Sigmoid colon (tissue), 7 donors: ENCODE data around the gene TPCN1. TPM values are rescaled to one million over a fixed set of nuclear protein-coding genes. Genes with fewer than 3 reads are reported as not detected.

Experiments used
- DNase-seq: peaks from one replicate; pipeline ENCODE4 v3.0.0-alpha.2; 2019
- H3K27ac ChIP-seq, 4 donors: fragments of 200-600 bp; sonication (generic); one replicate each; pipeline ENCODE4 v1.5.1; 2016 to 2019; ENCODE audit warnings: mild to moderate bottlenecking in 1 of 4
- H3K27me3 ChIP-seq, 3 donors: fragments of 200-600 bp; sonication (generic); one replicate each; pipeline ENCODE4 v1.5.1; 2019; ENCODE audit warnings: mild to moderate bottlenecking in 1 of 3
- H3K36me3 ChIP-seq, 4 donors: fragments of 200-600 bp; sonication (generic); one replicate each; pipeline ENCODE4 v1.5.1; 2016 to 2019
- H3K4me1 ChIP-seq, 4 donors: fragments of 200-600 bp; sonication (generic); one replicate each; pipeline ENCODE4 v1.5.1; 2017 to 2019
- H3K4me3 ChIP-seq, 4 donors: fragments of 200-600 bp; sonication (generic); one replicate each; pipeline ENCODE4 v1.5.1; 2017 to 2019; ENCODE audit warnings: mild to moderate bottlenecking in 2 of 4, moderate library complexity in 1 of 4
- H3K9me3 ChIP-seq, 4 donors: fragments of 200-600 bp in 3 of 4; sonication (generic) in 3 of 4; one replicate each; pipeline versions ENCODE4 v1.5.1 to v1.6.1; 2013 to 2019
- EP300 ChIP-seq, 4 donors: sonication (generic); formaldehyde crosslinking; IDR thresholded peaks; one replicate each; pipeline ENCODE4 v1.6.1; 2017; ENCODE audit warnings: antibody characterized with exemption in 4 of 4
- POLR2A ChIP-seq, 2 donors: fragments of 450-650 bp; IDR thresholded peaks; one replicate each; pipeline ENCODE4 v1.6.1; 2016; ENCODE audit warnings: antibody characterized with exemption in 2 of 2, mild to moderate bottlenecking in 2 of 2, moderate library complexity in 2 of 2
- POLR2AphosphoS5 ChIP-seq, 4 donors: sonication (generic); formaldehyde crosslinking; IDR thresholded peaks; one replicate each; pipeline ENCODE4 v1.6.1; 2017; ENCODE audit warnings: antibody characterized with exemption in 4 of 4
- WGBS, 2 donors: extraction: QIAGEN DNeasy Blood & Tissue Kit; methylation state at CpG; one replicate each; pipeline ENCODE4 v1.1.7; 2013; 5-methylcytosine and 5-hydroxymethylcytosine counted together
- intact Hi-C: fragments of 100-400 bp; cut with DNase I; formaldehyde crosslinking; loops from one replicate; pipeline ENCODE4 v1.15.1; 2023
- polyA plus RNA-seq, 3 donors: library from polyadenylated mRNA; stranded (reverse); fragments of 200-250 nt; gene quantifications; one replicate each; pipeline ENCODE4 v1.2.3, GENCODE V29; 2013
- total RNA-seq, 4 donors: library from RNA; depleted of rRNA; stranded (reverse); fragments of >200 nt; gene quantifications; one replicate each; pipeline ENCODE4 v1.1.0, GENCODE V29; 2016
- TF ChIP-seq, protein P1 (sequence below), 4 experiments: fragments of 450-650 bp in 3 of 4; fragments of 200-600 bp in 1 of 4; IDR thresholded peaks; one replicate each; pipeline ENCODE4 v1.5.1; 2016 to 2019; ENCODE audit warnings: antibody characterized with exemption in 4 of 4, mild to moderate bottlenecking in 3 of 4, moderate library complexity in 2 of 4
- donor health status: healthy with polysubstance abuse.
- donor health status: Bipolar disorder and iron deficiency.
- donor health status: healthy.

The TPCN1 gene
- total and polyA plus RNA-seq, 7 donors, result 6.0 to 51.5 (median 28.3) TPM

DNA sequence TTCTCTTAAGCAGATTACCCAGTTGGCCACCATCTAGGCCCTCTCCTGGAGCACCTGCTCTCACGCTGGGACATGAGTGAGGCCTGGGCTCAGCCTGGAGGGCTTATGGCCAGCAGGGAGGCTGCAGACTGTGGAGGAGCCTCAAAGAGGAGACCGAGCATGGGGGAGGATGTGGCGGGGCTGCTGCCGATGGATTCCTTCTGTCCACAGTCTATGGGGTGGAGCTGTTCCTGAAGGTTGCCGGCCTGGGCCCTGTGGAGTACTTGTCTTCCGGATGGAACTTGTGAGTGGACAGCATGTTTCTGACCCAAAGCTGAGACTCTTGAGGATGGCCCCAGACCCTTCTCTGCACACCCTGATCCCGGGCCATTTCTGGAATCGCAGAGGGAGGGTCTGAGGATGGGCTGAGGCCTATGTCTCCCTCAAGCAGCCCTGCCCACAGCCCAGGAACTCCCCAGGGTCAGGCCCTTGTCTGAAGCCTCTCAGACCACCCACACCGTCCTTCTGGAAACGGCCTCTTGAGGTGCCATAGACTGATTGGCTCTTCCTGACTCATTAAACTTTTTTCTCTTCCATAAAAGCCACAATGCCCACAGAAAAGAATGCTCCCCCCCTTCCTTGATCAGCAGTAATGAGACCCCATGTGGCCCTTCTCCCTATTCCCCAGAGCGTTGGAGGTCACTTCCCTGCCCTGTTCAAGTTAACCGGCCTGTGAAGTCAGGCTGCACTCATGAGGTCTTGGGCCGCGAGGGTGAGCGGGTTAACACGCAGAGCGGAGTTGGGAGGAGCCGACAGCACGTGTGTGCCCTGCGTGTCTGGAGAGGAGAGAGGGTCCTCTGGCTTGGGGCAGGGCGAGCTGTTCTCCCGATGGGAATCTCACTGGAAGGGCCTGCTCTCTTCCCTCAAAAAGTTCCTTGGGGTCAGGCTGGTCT is 64.7 kb downstream of the TPCN1 start:
- no peak for DNase-seq
- 88 to 92% methylated on average over 22 of the region's 22 CpGs for WGBS, 2 donors
- no peaks in the 10 kb centered on the region for H3K27me3 ChIP-seq
- H3K9me3 ChIP-seq, result no peaks in the 10 kb centered on the region
- TF ChIP-seq POLR2AphosphoS5 (IDR thresholded peaks at IDR 0.05), result no peak
- no peak for TF ChIP-seq POLR2A (IDR thresholded peaks at IDR 0.05)
- TF ChIP-seq, protein P1, sequence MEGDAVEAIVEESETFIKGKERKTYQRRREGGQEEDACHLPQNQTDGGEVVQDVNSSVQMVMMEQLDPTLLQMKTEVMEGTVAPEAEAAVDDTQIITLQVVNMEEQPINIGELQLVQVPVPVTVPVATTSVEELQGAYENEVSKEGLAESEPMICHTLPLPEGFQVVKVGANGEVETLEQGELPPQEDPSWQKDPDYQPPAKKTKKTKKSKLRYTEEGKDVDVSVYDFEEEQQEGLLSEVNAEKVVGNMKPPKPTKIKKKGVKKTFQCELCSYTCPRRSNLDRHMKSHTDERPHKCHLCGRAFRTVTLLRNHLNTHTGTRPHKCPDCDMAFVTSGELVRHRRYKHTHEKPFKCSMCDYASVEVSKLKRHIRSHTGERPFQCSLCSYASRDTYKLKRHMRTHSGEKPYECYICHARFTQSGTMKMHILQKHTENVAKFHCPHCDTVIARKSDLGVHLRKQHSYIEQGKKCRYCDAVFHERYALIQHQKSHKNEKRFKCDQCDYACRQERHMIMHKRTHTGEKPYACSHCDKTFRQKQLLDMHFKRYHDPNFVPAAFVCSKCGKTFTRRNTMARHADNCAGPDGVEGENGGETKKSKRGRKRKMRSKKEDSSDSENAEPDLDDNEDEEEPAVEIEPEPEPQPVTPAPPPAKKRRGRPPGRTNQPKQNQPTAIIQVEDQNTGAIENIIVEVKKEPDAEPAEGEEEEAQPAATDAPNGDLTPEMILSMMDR (IDR thresholded peaks at IDR 0.05), result no peak
- no peak for TF ChIP-seq EP300 (IDR thresholded peaks at IDR 0.05)
- intact Hi-C loops, result no loop called here
- no peak overlapping the region for H3K4me3 ChIP-seq
- no peaks in the 10 kb centered on the region for H3K4me1 ChIP-seq
- H3K36me3 ChIP-seq, result peaks cover 14 to 85% (median 30%) of the 10 kb centered on the region in 4 donors
- H3K27ac ChIP-seq, result no peak overlapping the region

DNA sequence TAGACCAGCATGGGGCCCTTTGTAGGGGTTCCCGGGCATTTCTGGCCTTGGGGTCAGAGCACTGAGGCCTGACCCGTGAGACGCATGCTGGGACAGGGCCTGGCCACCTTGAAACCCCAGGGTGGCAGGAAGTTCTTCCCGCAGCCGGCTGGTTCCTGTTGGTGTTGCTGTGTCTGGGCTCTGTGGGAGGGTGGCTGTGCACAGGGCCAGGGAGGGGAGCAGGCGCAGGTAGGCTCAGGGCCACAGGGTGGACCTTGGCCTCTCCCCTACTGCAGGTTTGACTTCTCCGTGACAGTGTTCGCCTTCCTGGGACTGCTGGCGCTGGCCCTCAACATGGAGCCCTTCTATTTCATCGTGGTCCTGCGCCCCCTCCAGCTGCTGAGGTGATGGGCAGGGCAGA is 65.4 kb downstream of the TPCN1 start:
- WGBS, 2 donors, result 86 to 93% methylated on average over 11 of the region's 11 CpGs
- Histone ChIP-seq H3K9me3 (no peaks in the 10 kb centered on the region), H3K27me3 (no peaks in the 10 kb centered on the region), H3K36me3 (peaks cover 14 to 85% (median 34%) of the 10 kb centered on the region in 4 donors), H3K4me1 (no peaks in the 10 kb centered on the region), H3K27ac (no peak overlapping the region), H3K4me3 (no peak overlapping the region)
- TF ChIP-seq POLR2A (IDR thresholded peaks at IDR 0.05) (no peak), EP300 (IDR thresholded peaks at IDR 0.05) (no peak), POLR2AphosphoS5 (IDR thresholded peaks at IDR 0.05) (no peak)
- TF ChIP-seq, protein P1 (IDR thresholded peaks at IDR 0.05), result no peak
- intact Hi-C loops, result no loop called here
- no peak for DNase-seq

DNA sequence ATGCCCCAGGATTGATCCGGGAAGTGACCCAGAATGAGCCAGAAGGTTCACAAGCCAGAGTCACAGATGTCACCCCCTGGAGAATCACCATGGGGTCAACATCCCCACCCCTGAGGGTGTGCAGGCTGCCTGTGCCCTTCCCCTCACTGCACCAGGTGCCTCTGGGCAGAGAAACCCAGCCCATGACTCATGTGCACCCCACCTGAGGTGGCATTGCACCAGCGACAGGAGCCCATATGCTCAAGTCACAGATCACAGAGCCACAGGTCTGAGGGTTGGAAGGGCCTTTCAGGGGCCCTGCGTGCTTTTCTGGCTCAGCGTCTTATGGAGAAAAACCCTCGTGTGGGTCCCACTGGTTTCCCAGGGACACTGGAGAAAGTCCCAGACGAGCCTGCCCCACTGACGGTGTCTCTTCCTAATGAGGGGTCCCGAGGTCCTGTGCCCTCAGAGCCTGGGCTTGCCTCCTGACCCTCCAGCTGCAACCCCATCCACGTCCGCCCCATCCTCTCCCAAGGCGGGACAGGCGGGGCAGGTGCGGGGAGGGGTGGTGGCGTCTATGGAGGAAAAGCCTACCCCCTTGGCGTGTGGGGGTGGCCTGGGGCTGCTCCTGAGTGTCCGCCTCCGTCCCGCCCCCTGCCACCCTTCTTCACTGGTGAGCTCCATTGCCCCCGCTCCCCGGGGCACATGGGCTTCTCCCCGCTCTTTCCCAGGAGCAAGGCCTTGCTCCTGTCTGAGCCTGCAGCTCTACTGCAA is 66.1 kb downstream of the TPCN1 start:
- Histone ChIP-seq H3K36me3 (peaks cover 16 to 92% (median 39%) of the 10 kb centered on the region in 4 donors), H3K27me3 (no peaks in the 10 kb centered on the region), H3K27ac (no peak overlapping the region), H3K4me1 (no peaks in the 10 kb centered on the region), H3K9me3 (no peaks in the 10 kb centered on the region), H3K4me3 (no peak overlapping the region)
- no peak for DNase-seq
- 93 to 97% methylated on average over 21 of the region's 21 CpGs for WGBS, 2 donors
- intact Hi-C loops, result no loop called here
- TF ChIP-seq EP300 (IDR thresholded peaks at IDR 0.05) (no peak), POLR2AphosphoS5 (IDR thresholded peaks at IDR 0.05) (no peak), POLR2A (IDR thresholded peaks at IDR 0.05) (no peak)

DNA sequence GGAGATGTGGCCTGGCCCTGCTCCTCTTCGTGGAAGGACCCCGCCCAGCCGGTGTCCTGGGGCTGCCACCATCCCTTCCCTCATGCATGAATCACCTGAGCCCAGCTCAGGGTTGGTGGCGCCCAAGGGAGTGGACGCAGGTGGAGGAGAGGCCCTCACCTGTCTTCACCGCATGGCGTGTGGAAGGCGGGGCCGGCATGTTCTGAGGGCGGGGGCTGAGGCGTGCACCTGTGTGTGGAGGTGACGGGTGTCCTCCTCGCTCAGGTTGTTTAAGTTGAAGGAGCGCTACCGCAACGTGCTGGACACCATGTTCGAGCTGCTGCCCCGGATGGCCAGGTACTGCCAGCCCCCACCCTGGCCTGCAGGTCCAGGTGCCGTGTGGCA is 66.6 kb downstream of the TPCN1 start:
- intact Hi-C loops, result no loop called here
- Histone ChIP-seq H3K27me3 (no peaks in the 10 kb centered on the region), H3K27ac (no peak overlapping the region), H3K9me3 (no peaks in the 10 kb centered on the region), H3K36me3 (peaks cover 21 to 97% (median 45%) of the 10 kb centered on the region in 4 donors), H3K4me1 (no peaks in the 10 kb centered on the region), H3K4me3 (no peak overlapping the region)
- WGBS, 2 donors, result 77 to 89% methylated on average over 19 of the region's 19 CpGs
- TF ChIP-seq POLR2AphosphoS5 (IDR thresholded peaks at IDR 0.05), result no peak
- no peak for TF ChIP-seq EP300 (IDR thresholded peaks at IDR 0.05)
- TF ChIP-seq POLR2A (IDR thresholded peaks at IDR 0.05), result no peak
- TF ChIP-seq, protein P1 (IDR thresholded peaks at IDR 0.05), result no peak
- no peak for DNase-seq

DNA sequence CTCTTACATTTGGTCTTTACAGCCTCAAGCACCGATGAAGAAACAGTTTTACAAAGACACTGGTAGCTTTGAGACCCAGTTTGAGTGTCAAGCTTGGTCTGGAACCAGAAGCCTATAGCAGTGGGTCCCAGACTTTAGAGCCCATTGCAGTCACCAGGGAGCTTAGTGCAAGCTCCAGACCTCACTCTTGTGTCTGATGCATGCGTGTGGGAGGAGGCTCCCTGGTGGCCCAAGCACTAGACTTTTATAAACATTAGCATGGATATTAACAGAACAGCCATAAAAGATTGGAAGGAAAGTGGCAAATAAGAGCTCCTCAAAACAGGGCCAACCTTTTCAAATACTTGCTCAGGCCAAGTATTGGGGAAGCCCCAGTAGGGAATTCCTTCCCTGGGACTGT is 68.1 kb downstream of the TPCN1 start:
- Histone ChIP-seq H3K27ac (no peak overlapping the region), H3K36me3 (peaks cover 34 to 97% (median 43%) of the 10 kb centered on the region in 4 donors)
- intact Hi-C loops, result no loop called here

More for the DNA sequence above, 68.1 kb downstream of the TPCN1 start:
- Histone ChIP-seq H3K4me1 (no peaks in the 10 kb centered on the region), H3K9me3 (no peaks in the 10 kb centered on the region), H3K4me3 (no peak overlapping the region), H3K27me3 (no peaks in the 10 kb centered on the region)
- TF ChIP-seq POLR2A (IDR thresholded peaks at IDR 0.05) (no peak), EP300 (IDR thresholded peaks at IDR 0.05) (no peak), POLR2AphosphoS5 (IDR thresholded peaks at IDR 0.05) (no peak)
- TF ChIP-seq, protein P1 (IDR thresholded peaks at IDR 0.05), result no peak
- 82 to 87% methylated on average over 2 of the region's 2 CpGs for WGBS, 2 donors
- DNase-seq, result no peak
